ENCODE results near the gene SIX1.

GRCh38 chr14:60621386-60621785 lies 27.9 kb downstream of the SIX1 start:
- TF ChIP-seq, protein P1, sequence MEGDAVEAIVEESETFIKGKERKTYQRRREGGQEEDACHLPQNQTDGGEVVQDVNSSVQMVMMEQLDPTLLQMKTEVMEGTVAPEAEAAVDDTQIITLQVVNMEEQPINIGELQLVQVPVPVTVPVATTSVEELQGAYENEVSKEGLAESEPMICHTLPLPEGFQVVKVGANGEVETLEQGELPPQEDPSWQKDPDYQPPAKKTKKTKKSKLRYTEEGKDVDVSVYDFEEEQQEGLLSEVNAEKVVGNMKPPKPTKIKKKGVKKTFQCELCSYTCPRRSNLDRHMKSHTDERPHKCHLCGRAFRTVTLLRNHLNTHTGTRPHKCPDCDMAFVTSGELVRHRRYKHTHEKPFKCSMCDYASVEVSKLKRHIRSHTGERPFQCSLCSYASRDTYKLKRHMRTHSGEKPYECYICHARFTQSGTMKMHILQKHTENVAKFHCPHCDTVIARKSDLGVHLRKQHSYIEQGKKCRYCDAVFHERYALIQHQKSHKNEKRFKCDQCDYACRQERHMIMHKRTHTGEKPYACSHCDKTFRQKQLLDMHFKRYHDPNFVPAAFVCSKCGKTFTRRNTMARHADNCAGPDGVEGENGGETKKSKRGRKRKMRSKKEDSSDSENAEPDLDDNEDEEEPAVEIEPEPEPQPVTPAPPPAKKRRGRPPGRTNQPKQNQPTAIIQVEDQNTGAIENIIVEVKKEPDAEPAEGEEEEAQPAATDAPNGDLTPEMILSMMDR (IDR thresholded peaks at IDR 0.05): no peak
- TF ChIP-seq POLR2A (IDR thresholded peaks at IDR 0.05): no peak
- TF ChIP-seq POLR2AphosphoS5 (IDR thresholded peaks at IDR 0.05): no peak

All from breast epithelium (tissue), 3 donors.